NAMALWA (cell line): ENCODE data around the gene VPS4A.

Experiments used
- DNase-seq: peaks from one replicate; pipeline ENCODE4 v3.0.0-alpha.2; 2015; ENCODE audit warnings: low spot score

Gene VPS4A

DNA sequence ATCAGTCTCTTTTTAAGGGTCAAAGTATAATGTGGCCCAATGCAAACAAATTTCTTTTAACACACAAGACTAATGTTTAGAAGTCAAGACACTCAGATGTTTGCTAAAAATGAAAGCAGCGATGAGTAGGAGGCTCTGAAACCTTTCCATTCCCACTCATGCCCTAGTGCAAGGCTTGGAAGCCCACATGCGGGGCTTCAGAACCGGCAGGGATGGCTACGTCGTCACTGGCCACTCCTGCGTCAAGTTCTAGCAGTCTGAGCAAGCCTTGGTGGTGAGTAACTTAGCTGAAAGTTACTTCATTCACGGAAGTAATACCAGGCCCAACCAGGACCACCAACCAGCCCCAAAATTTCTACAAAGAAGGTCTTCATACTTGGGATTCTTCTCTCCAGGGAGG lies 55.3 kb downstream of the VPS4A start:
- no peak for DNase-seq

GRCh38 chr16:69367980-69368379 lies 56.8 kb downstream of the VPS4A start:
- no peak for DNase-seq

DNA sequence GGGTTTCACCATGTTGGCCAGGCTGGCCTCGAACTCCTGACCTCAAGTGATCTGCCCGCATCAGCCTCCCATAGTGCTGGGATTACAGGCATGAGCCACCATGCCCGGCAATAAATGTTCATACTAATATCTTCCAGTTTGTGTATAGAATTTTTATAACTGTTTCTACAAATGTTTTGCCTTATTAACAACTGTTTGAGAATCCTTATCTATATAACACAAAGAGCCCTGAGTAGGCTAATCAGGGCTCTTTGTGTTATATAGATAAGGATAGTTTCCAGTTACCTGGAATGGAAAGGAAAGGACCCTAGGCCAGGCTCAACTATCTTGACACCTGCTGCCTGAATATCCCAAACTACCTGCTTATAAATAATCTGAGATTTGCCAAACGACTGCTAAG lies 57.7 kb downstream of the VPS4A start:
- no peak for DNase-seq

DNA sequence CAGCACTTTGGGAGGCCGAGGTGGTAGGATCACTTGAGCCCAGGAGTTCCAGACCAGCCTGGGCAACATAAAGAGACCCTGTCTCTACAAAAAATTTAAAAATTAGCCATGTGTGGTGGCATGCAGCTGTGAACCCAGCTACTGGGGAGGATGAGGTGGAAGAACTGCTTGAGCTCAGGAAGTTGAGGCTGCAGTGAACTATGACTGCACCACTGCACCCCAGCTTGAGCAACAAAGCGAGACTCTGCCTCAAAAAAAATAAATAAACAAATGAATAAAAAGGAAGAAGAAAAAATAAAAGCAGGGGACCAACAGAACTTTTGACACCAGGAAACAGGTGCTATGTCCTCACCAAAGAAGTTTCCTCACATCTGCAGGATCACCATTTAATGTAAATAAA lies 60.4 kb downstream of the VPS4A start:
- peak; percentile 93 for DNase-seq

DNA sequence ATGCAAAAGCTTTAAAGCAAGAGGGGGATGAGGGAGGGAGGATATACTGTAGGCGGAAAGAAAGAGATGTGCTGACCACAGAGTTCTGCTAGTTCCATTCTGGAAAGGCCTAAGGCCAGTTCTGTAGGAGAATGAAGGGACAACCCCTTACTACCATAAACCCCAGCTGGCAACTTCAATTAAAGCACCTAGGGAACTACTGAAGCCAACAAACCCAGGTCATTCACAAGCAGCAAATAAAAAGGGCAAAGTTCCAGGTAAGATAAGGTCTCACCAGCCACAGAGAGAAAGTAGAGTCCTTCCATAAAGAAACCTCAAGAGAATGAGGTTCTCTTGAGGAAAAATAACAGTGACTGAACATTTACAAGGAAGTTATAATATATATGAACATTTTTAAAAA lies 61.9 kb downstream of the VPS4A start:
- DNase-seq, result no peak
